Coronary artery (tissue), 2 donors: ENCODE results near the gene PKMYT1.

Experiments
- DNase-seq: peaks from one replicate; pipeline ENCODE4 v3.0.0-alpha.2; 2017; ENCODE audit warnings: low spot score
- H3K27ac ChIP-seq, 2 donors: fragments of 200-600 bp; sonication (generic); one replicate each; pipeline ENCODE4 v1.5.1; 2016 to 2019
- H3K4me3 ChIP-seq: fragments of 200-600 bp; sonication (generic); 2 replicates; pipeline ENCODE4 v1.5.1; 2016; ENCODE audit warnings: mild to moderate bottlenecking, moderate library complexity
- CTCF ChIP-seq: fragments of 200-600 bp; sonication (generic); IDR thresholded peaks from one replicate; pipeline ENCODE4 v1.5.1; 2019; ENCODE audit warnings: antibody characterized with exemption

Gene PKMYT1

DNA sequence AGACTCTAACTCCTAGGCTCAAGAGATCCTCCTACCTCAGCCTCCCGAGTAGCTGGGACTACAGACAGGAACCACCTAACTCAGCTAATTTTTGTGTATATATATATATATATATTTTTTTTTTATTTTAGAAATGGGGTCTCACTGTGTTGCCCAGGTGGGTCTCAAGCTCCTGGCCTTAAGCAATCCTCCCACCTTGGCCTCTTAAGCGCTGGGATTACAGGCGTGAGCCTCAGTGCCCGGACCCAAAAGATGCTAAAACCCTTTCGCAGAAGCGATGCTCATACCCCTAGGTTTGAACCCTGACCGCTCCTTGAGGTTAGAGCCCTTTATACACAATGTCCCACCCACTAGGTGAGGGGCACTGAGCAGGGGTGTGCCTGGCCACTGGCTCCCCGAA is 30.3 kb upstream of the PKMYT1 start:
- no peak for TF ChIP-seq CTCF
- Histone ChIP-seq H3K27ac (no peak overlapping the region), H3K4me3 (no peak overlapping the region)
- DNase-seq = no peak

- Histone ChIP-seq H3K27ac (no peak overlapping the region), H3K4me3 (no peak overlapping the region)
- no peak for TF ChIP-seq CTCF
- DNase-seq = no peak
Measured at GRCh38 chr16:3009568-3010390, 29.5 kb upstream of the PKMYT1 start.

DNA sequence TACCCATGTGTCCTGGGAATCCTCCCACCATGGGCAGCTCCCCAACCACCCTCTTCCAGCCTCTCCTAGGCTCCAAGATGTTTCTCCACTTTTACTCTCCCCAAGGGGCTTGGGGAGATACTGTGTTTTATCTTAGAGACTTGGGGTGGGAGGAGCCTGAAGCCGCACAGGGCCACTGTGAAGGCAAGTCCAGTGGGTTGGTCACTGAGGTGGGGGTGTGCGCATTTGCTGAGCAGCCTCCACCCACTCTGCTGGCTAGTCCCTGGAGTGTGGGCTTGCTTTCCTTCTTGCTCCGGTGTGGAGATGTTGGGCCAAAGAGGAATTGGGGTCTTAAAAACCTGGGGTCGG is 28.4 kb upstream of the PKMYT1 start:
- no peak for DNase-seq
- H3K27ac ChIP-seq = no peak overlapping the region
- TF ChIP-seq CTCF = no peak
- no peak overlapping the region for H3K4me3 ChIP-seq

GRCh38 chr16:3007957-3008689 is 27.9 kb upstream of the PKMYT1 start:
- Histone ChIP-seq H3K4me3 (peak overlapping the region; percentile 17), H3K27ac (no peak overlapping the region)
- no peak for TF ChIP-seq CTCF
- no peak for DNase-seq

GRCh38 chr16:3007059-3007956 is 27.1 kb upstream of the PKMYT1 start:
- Histone ChIP-seq H3K27ac (no peak overlapping the region), H3K4me3 (peak overlapping the region; percentile 17)
- no peak for TF ChIP-seq CTCF
- DNase-seq = no peak

DNA sequence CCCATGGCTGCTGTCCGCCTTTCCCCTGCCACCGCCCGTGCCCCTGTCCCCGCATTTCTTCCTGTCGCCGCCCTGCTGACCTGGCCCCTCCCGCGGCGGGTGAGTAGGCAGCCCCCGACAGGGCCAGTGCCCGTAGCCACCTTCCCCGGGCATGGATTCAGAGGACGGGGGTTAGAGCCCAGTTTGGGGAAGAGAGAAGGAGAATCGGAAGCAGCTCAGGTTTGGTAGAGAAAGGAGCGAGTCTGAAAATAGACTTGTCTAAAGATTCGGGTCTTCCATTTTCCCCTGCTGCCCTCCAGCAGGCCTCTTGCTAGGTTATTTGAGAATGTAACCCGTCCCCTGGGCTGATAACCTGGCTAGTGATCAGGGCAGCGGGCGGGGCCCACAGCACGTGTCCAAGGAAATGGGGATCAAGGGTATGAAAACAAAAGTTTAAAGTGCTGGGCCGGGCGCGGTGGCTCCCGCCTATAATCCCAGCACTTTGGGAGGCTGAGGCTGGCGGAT is 24.6 kb upstream of the PKMYT1 start:
- H3K27ac ChIP-seq = no peak overlapping the region
- DNase-seq = no peak
- peak overlapping the region; percentile 63 for H3K4me3 ChIP-seq
- TF ChIP-seq CTCF = no peak
